ENCODE measurements around the gene CFAP77. TPM values are rescaled to one million over a fixed set of nuclear protein-coding genes. Genes with fewer than 3 reads are reported as not detected.

CFAP77 gene
- total and polyA plus RNA-seq, 2 of the 13 experiments (the other 11 are each of a cell fraction or from before 2014, with no cell fraction given) = not detected

- Histone ChIP-seq H4K20me1 (ENCODE audit: insufficient read depth, low read length) (peaks cover 2% of the 10 kb centered on the region; the same call in 1 of the 2 replicates), H3K79me2 (ENCODE audit: insufficient read depth, low read length) (no peaks in the 10 kb centered on the region), H3K9ac (ENCODE audit: insufficient read depth, low read depth, low read length) (no peak overlapping the region), H3K36me3 (replicated peaks in 1 of 2; ENCODE audit: control insufficient read depth in 1 of 2, insufficient read depth in 2 of 2, low read length in 2 of 2) (peaks cover 2 to 14% of the 10 kb centered on the region in 2 experiments; a peak in 2 of 5 replicates), H3K27me3 (ENCODE audit: control insufficient read depth in 1 of 2, insufficient read depth in 2 of 2, low read length in 2 of 2) (peaks cover 3 to 48% of the 10 kb centered on the region in 2 experiments; a peak in 4 of 5 replicates), H3K4me2 (ENCODE audit: low read depth, low read length) (no peak overlapping the region), H3K4me1 (ENCODE audit: insufficient read depth, low read length) (no peaks in the 10 kb centered on the region), H3K4me3 (replicated peaks in 1 of 3; ENCODE audit: insufficient read depth in 1 of 3, low read depth in 2 of 3, low read length in 3 of 3) (no peak overlapping the region), H3K9me3 (ENCODE audit: low read length) (no peaks in the 10 kb centered on the region), H3K27ac (ENCODE audit: extremely low read length, insufficient read depth, low read length) (no peak overlapping the region), H2AFZ (ENCODE audit: low read length) (no peak overlapping the region)
- in situ Hi-C loops (cut with HindIII; ENCODE audit: extremely low pct_ligation_motif_present, low pct_unique_long_range_greater_than_20kb) (no loop called here), intact Hi-C loops (cut with micrococcal nuclease; ENCODE audit: unreplicated experiment) (no loop called here)
- CTCF ChIA-PET (ENCODE audit: low intra/inter-chr PET ratio, low total read pairs) = no interaction called here
- POLR2A ChIA-PET = no interaction called here
- TF ChIP-seq POLR2G (IDR thresholded peaks at IDR 0.05; ENCODE audit: low read depth, low read length) (0 out of 2 replicates have a peak, but pooled peaks have one; percentile 15), SALL2 (CRISPR knock-in tag; IDR thresholded peaks at IDR 0.05) (no peak), PRDM10 (CRISPR knock-in tag; IDR thresholded peaks at IDR 0.05; ENCODE audit: low read depth) (no peak), AGO2 (optimal IDR thresholded peaks at IDR 0.05; ENCODE audit: low read depth, low read length) (peak; percentile 55)
- BruUV-seq (replicated peaks) = no TSS peak
- WGBS (ENCODE audit: low lambda C conversion rate) = 40% methylated on average over 31 of the region's 73 CpGs
- DNase-seq (ENCODE audit: low spot score) = no peak
- no peak for FAIRE-seq
- no peak; the same call in 2 of the 3 replicates for ATAC-seq
Observed at GRCh38 chr9:132590318-132591182, 180.5 kb downstream of the CFAP77 start.
